ENCODE measurements around the gene WDR18.
A peak's percentile ranks its signal among the peaks of the same experiment; 100 is the strongest.
"Not testable (repeated sequence)": the region's sequence is repeated elsewhere in the genome, so short reads cannot be mapped to it uniquely, and the experiment has no call there.

The WDR18 gene

GRCh38 chr19:950352-951066 is 33.6 kb upstream of the WDR18 start:
- no peak for DNase-seq

- DNase-seq = no peak
Measured at GRCh38 chr19:952049-952679, 32.0 kb upstream of the WDR18 start.

GRCh38 chr19:952680-953444 is 31.3 kb upstream of the WDR18 start:
- no peak for DNase-seq

GRCh38 chr19:953445-954271 is 30.5 kb upstream of the WDR18 start:
- DNase-seq = no peak

GRCh38 chr19:954272-954671 is 29.9 kb upstream of the WDR18 start:
- DNase-seq = no peak

GRCh38 chr19:954672-955494 is 29.3 kb upstream of the WDR18 start:
- DNase-seq = no peak

GRCh38 chr19:955803-956765 is 28.1 kb upstream of the WDR18 start:
- DNase-seq = no peak

GRCh38 chr19:956766-957440 is 27.2 kb upstream of the WDR18 start:
- DNase-seq = no peak

GRCh38 chr19:957578-957977 is 26.6 kb upstream of the WDR18 start:
- DNase-seq = not testable (repeated sequence)

GRCh38 chr19:958967-959855 is 24.9 kb upstream of the WDR18 start:
- peak; percentile 39 to 65 for DNase-seq

- DNase-seq = no peak
Measured at GRCh38 chr19:960020-960419, 24.1 kb upstream of the WDR18 start.

- no peak for DNase-seq
Measured at GRCh38 chr19:960601-960938, 23.6 kb upstream of the WDR18 start.

GRCh38 chr19:961866-962620 is 22.1 kb upstream of the WDR18 start:
- DNase-seq = no peak

GRCh38 chr19:962683-963400 is 21.3 kb upstream of the WDR18 start:
- no peak for DNase-seq

- DNase-seq = no peak
Measured at GRCh38 chr19:963486-963951, 20.6 kb upstream of the WDR18 start.

- no peak for DNase-seq
Measured at GRCh38 chr19:964116-964520, 20.0 kb upstream of the WDR18 start.
